Endothelial cell of umbilical vein (primary cell): Measurements from ENCODE around the gene UAP1L1.

Experiments used
- CTCF ChIP-seq, 2 donors: IDR thresholded peaks; 1 replicate in 1 of 2; 2 replicates in 1 of 2; pipeline ENCODE4 v1.5.1; 2011; ENCODE audit warnings: low read length in 2 of 2, mild to moderate bottlenecking in 2 of 2, moderate library complexity in 2 of 2, control low read depth in 1 of 2, inconsistent platforms in 1 of 2, low read depth in 1 of 2; ENCODE audit not compliant: insufficient read depth in 1 of 2; ENCODE audit errors: extremely low read depth in 1 of 2
- EZH2 ChIP-seq: IDR thresholded peaks from 2 replicates; pipeline ENCODE4 v1.6.1; 2012; ENCODE audit warnings: borderline replicate concordance, low read depth, mild to moderate bottlenecking, moderate library complexity, low read length, inconsistent platforms; ENCODE audit not compliant: severe bottlenecking
- FOS ChIP-seq: IDR thresholded peaks from 2 replicates; pipeline ENCODE4 v1.6.1; 2011; ENCODE audit warnings: mild to moderate bottlenecking, low read length, moderate library complexity, borderline replicate concordance; ENCODE audit not compliant: insufficient read depth
- JUN ChIP-seq: IDR thresholded peaks from 2 replicates; pipeline ENCODE4 v1.6.1; 2011; ENCODE audit warnings: borderline replicate concordance, low read depth; ENCODE audit not compliant: insufficient read length, insufficient read depth
- MAX ChIP-seq: IDR thresholded peaks from 2 replicates; pipeline ENCODE4 v1.6.1; 2011; ENCODE audit not compliant: insufficient read depth, insufficient read length
- MYC ChIP-seq: IDR thresholded peaks from one replicate; pipeline ENCODE4 v1.6.1; 2011; ENCODE audit warnings: mild to moderate bottlenecking, low read depth, low read length
- POLR2A ChIP-seq: IDR thresholded peaks from 2 replicates; pipeline ENCODE4 v1.6.1; 2012; ENCODE audit warnings: low read depth, mild to moderate bottlenecking, control low read depth, low read length
- POLR2AphosphoS5 ChIP-seq: IDR thresholded peaks from 2 replicates; pipeline ENCODE4 v1.6.1; 2012; ENCODE audit warnings: low read depth, mild to moderate bottlenecking, control low read depth, low read length, moderate library complexity; ENCODE audit not compliant: insufficient read depth

- no peak for TF ChIP-seq CTCF (IDR thresholded peaks at IDR 0.05; ENCODE audit: extremely low read depth in 1 of 2, insufficient read depth in 1 of 2, low read depth in 1 of 2, low read length in 2 of 2)
- no peak for TF ChIP-seq JUN
- TF ChIP-seq POLR2A = peak; percentile 71
- peak; percentile 64 for TF ChIP-seq POLR2AphosphoS5
- no peak for TF ChIP-seq EZH2
- no peak for TF ChIP-seq MAX
- TF ChIP-seq MYC = no peak
- TF ChIP-seq FOS = no peak
These were observed at the start of gene UAP1L1 for GRCh38 chr9:137077010-137077747.
